B cell (primary cell): Measurements from ENCODE around the gene SLC10A2. TPM values are rescaled to one million over a fixed set of nuclear protein-coding genes. Genes with fewer than 3 reads are reported as not detected.
"Not testable (repeated sequence)": the region's sequence is repeated elsewhere in the genome, so short reads cannot be mapped to it uniquely, and the experiment has no call there.

Experiments used
- ATAC-seq: fragments of 200-7000 bp; cut with Tn5 transposase; one replicate; pipeline ENCODE4 v1.10.0; 2021; ENCODE audit warnings: low read depth, mild to moderate bottlenecking, moderate number of reproducible peaks, moderate library complexity
- CTCF ChIA-PET: fragments of 350-600 bp; sonication (Branson Sonifier 250); formaldehyde crosslinking; loops from one replicate; lab custom pipeline; 2021; ENCODE audit warnings: antibody characterized with exemption, inconsistent platforms; lab: Charles Lee
- POLR2A ChIA-PET: fragments of 350-600 bp; sonication (Branson Sonifier 250); formaldehyde crosslinking; loops from one replicate; lab custom pipeline; 2021; ENCODE audit warnings: antibody characterized with exemption; lab: Charles Lee
- DNase-seq: peaks from one replicate; pipeline ENCODE4 v3.0.0; 2013
- H2AFZ ChIP-seq: 2 replicates; pipeline ENCODE4 v1.6.1; 2012; ENCODE audit warnings: mild to moderate bottlenecking, low read depth, low read length; ENCODE audit not compliant: insufficient read depth, poor library complexity, severe bottlenecking
- H3K27ac ChIP-seq, 2 donors: 1 replicate in 1 of 2; 2 replicates in 1 of 2; pipeline ENCODE4 v1.5.1; 2012 to 2013; ENCODE audit warnings: low read length in 2 of 2, mild to moderate bottlenecking in 2 of 2, moderate library complexity in 1 of 2
- H3K27me3 ChIP-seq, 4 experiments: fragments of 200-600 bp in 1 of 4; sonication (generic) in 1 of 4; replicated peaks in 1 of 4; 1 replicate in 2 of 4; 2 replicates in 2 of 4; pipeline versions ENCODE4 v1.6.1 to v1.7.0; 2013 to 2016; ENCODE audit warnings: low read length in 3 of 4, mild to moderate bottlenecking in 2 of 4, mixed read lengths in 1 of 4, moderate library complexity in 1 of 4; ENCODE audit not compliant: insufficient read depth in 4 of 4, control insufficient read depth in 3 of 4; ENCODE audit errors: control extremely low read depth in 1 of 4
- H3K36me3 ChIP-seq, 2 experiments: replicated peaks in 1 of 2; 1 replicate in 1 of 2; 2 replicates in 1 of 2; pipeline versions ENCODE4 v1.6.1 to v1.7.1; 2013; ENCODE audit warnings: low read length in 1 of 2; ENCODE audit not compliant: insufficient read depth in 2 of 2, control insufficient read depth in 1 of 2; ENCODE audit errors: control extremely low read depth in 1 of 2, extremely low read depth in 1 of 2
- H3K4me1 ChIP-seq, 2 donors: fragments of 200-600 bp in 1 of 2; sonication (generic) in 1 of 2; 1 replicate in 1 of 2; 2 replicates in 1 of 2; pipeline versions ENCODE4 v1.5.1 to v1.6.1; 2013 to 2017; ENCODE audit warnings: low read length in 2 of 2; ENCODE audit not compliant: control insufficient read depth in 2 of 2, insufficient read depth in 2 of 2
- H3K4me2 ChIP-seq: replicated peaks from 2 replicates; pipeline ENCODE3; 2012; ENCODE audit warnings: mild to moderate bottlenecking, low read depth, low read length; ENCODE audit not compliant: poor library complexity, severe bottlenecking
- H3K4me3 ChIP-seq, 5 experiments: fragments of 200-600 bp in 1 of 5; sonication (generic) in 1 of 5; 1 replicate in 3 of 5; 2 replicates in 2 of 5; pipeline versions ENCODE4 v1.5.1 to v1.7.0; 2011 to 2016; ENCODE audit warnings: low read length in 4 of 5, mild to moderate bottlenecking in 4 of 5, low read depth in 2 of 5, control low read depth in 1 of 5, moderate library complexity in 1 of 5; ENCODE audit not compliant: insufficient read depth in 1 of 5; ENCODE audit errors: control extremely low read depth in 1 of 5, extremely low read depth in 1 of 5
- H3K79me2 ChIP-seq: fragments of 200-600 bp; sonication (generic); one replicate; pipeline ENCODE4 v1.6.0; 2016; ENCODE audit warnings: low read length; ENCODE audit not compliant: control insufficient read depth, insufficient read depth
- H3K9ac ChIP-seq: fragments of 200-600 bp; sonication (generic); 2 replicates; pipeline ENCODE4 v1.6.1; 2017; ENCODE audit warnings: mild to moderate bottlenecking, low read length, moderate library complexity
- H3K9me3 ChIP-seq, 3 donors: one replicate each; pipeline versions ENCODE4 v1.6.1 to v1.7.1; 2013; ENCODE audit warnings: low read length in 2 of 3; ENCODE audit not compliant: control insufficient read depth in 2 of 3, insufficient read depth in 1 of 3; ENCODE audit errors: control extremely low read depth in 1 of 3
- H4K20me1 ChIP-seq: 2 replicates; pipeline ENCODE4 v1.6.0; 2012; ENCODE audit warnings: mild to moderate bottlenecking, low read length; ENCODE audit not compliant: insufficient read depth, control insufficient read depth, poor library complexity, severe bottlenecking
- H3K27ac Mint-ChIP-seq: one replicate; pipeline ENCODE4 v1.8.0; 2021; ENCODE audit warnings: mixed read lengths
- H3K27me3 Mint-ChIP-seq: one replicate; pipeline ENCODE4 v1.8.0; 2021; ENCODE audit warnings: mixed read lengths
- H3K4me1 Mint-ChIP-seq: one replicate; pipeline ENCODE4 v1.8.0; 2021; ENCODE audit warnings: mixed read lengths
- H3K4me3 Mint-ChIP-seq: one replicate; pipeline ENCODE4 v1.8.0; 2021; ENCODE audit warnings: mixed read lengths
- H3K9me3 Mint-ChIP-seq: one replicate; pipeline ENCODE4 v1.8.0; 2022; ENCODE audit warnings: mixed read lengths; ENCODE audit not compliant: insufficient read depth
- EZH2 ChIP-seq: IDR thresholded peaks from 2 replicates; pipeline ENCODE4 v1.6.1; 2012; ENCODE audit warnings: borderline replicate concordance, low read depth, mild to moderate bottlenecking, moderate library complexity, low read length; ENCODE audit not compliant: insufficient read depth, poor library complexity, severe bottlenecking
- WGBS: methylation state at CpG from one replicate; pipeline ENCODE4 v1.1.5; 2013; ENCODE audit warnings: missing lambda C conversion rate; ENCODE audit not compliant: insufficient coverage; 5-methylcytosine and 5-hydroxymethylcytosine counted together
- intact Hi-C: fragments of 100-400 bp; cut with micrococcal nuclease; formaldehyde crosslinking; loops from one replicate; pipeline ENCODE4 v1.10.0; 2022
- polyA plus RNA-seq: library from polyadenylated mRNA; depleted of rRNA; stranded (reverse); fragments of >200 nt; gene quantifications from 2 replicates; pipeline ENCODE4 v1.2.3, GENCODE V29; 2012
- total RNA-seq, 2 donors: library from RNA; stranded (reverse); fragments of 120-200 nt in 1 of 2; gene quantifications; 1 replicate in 1 of 2; 2 replicates in 1 of 2; pipeline versions ENCODE4 v1.2.3 to v1.2.4, GENCODE V29; 2013 to 2022
- TF ChIP-seq, protein P1 (sequence below): fragments of 200-600 bp; IDR thresholded peaks from one replicate; pipeline ENCODE4 v1.8.0; 2022; ENCODE audit warnings: antibody characterized with exemption, mild to moderate bottlenecking

SLC10A2 gene
- total and polyA plus RNA-seq, 2 donors (not counting 1 experiment from before 2014, with no cell fraction given), result not detected

DNA sequence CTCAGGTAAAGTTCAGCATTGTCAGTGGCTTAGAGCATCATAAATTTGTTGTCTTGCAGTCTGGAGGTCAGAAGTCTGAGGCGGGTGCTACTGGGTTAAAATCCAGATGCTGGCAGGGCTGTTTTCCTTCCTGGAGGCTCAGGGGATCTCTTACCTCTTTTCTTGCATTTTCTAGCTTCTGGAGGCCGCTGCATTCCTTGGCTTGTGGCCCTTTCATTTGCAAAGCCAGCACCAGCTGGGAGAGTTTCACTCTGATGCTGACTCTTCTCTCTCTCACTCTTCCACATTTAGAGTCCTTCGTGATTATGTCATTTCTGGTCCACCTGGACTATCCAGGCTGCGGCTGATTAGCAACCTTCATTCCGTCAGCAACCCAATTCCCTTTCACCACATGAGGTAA lies 38.1 kb upstream of the SLC10A2 start:
- no peaks in the 10 kb centered on the region for H3K27me3 ChIP-seq
- peaks cover 2% of the 10 kb centered on the region for H3K4me1 Mint-ChIP-seq
- H3K9me3 Mint-ChIP-seq, result no peaks in the 10 kb centered on the region
- H3K27ac Mint-ChIP-seq, result no peak overlapping the region
- no peaks in the 10 kb centered on the region for H3K79me2 ChIP-seq
- ATAC-seq (no peak), DNase-seq (no peak)
- no peaks in the 10 kb centered on the region for H3K4me1 ChIP-seq
- H3K4me2 ChIP-seq, result no peak overlapping the region
- H2AFZ ChIP-seq, result no peak overlapping the region
- no peaks in the 10 kb centered on the region for H3K27me3 Mint-ChIP-seq
- ChIA-PET POLR2A (no interaction called here), CTCF (no interaction called here)
- no peak overlapping the region for H3K27ac ChIP-seq
- intact Hi-C loops, result no loop called here
- H3K4me3 Mint-ChIP-seq, result no peak overlapping the region
- WGBS, result 89% methylated on average over 2 of the region's 5 CpGs
- no peaks in the 10 kb centered on the region for H3K36me3 ChIP-seq
- no peak overlapping the region for H3K9ac ChIP-seq
- H3K9me3 ChIP-seq, result no peaks in the 10 kb centered on the region
- no peak overlapping the region for H3K4me3 ChIP-seq
- TF ChIP-seq, protein P1, sequence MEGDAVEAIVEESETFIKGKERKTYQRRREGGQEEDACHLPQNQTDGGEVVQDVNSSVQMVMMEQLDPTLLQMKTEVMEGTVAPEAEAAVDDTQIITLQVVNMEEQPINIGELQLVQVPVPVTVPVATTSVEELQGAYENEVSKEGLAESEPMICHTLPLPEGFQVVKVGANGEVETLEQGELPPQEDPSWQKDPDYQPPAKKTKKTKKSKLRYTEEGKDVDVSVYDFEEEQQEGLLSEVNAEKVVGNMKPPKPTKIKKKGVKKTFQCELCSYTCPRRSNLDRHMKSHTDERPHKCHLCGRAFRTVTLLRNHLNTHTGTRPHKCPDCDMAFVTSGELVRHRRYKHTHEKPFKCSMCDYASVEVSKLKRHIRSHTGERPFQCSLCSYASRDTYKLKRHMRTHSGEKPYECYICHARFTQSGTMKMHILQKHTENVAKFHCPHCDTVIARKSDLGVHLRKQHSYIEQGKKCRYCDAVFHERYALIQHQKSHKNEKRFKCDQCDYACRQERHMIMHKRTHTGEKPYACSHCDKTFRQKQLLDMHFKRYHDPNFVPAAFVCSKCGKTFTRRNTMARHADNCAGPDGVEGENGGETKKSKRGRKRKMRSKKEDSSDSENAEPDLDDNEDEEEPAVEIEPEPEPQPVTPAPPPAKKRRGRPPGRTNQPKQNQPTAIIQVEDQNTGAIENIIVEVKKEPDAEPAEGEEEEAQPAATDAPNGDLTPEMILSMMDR, result no peak
- TF ChIP-seq EZH2, result no peak
- no peaks in the 10 kb centered on the region for H4K20me1 ChIP-seq

DNA sequence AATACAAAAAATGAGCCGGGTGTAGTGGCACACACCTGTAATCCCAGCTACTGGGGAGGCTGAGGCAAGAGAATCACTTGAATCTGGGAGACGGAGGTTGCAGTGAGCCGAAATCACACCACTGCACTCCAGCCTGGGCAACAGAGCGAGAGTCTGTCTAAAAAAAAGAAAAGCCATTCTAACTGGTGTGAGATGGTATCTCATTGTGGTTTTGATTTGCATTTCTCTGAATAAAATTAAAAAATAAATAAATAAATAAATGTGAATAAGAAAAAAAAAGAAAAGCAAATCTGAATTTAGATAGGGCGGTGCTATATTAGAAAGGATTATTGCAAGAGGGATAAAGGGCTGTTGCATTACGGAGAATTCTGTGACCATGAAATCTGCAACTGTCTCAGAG lies 37.2 kb upstream of the SLC10A2 start:
- H3K27me3 ChIP-seq, ATAC-seq, H4K20me1 ChIP-seq, intact Hi-C loops, H3K27me3 Mint-ChIP-seq, H3K4me2 ChIP-seq, H3K4me3 Mint-ChIP-seq, DNase-seq, H2AFZ ChIP-seq, POLR2A ChIA-PET, CTCF ChIA-PET, H3K27ac ChIP-seq, H3K4me1 Mint-ChIP-seq, H3K4me3 ChIP-seq, H3K27ac Mint-ChIP-seq, H3K4me1 ChIP-seq, H3K9ac ChIP-seq, H3K36me3 ChIP-seq, H3K9me3 Mint-ChIP-seq, H3K9me3 ChIP-seq, H3K79me2 ChIP-seq: not testable (repeated sequence)
- WGBS, result 100% methylated on average over 3 of the region's 6 CpGs
